HepG2 (cell line): ENCODE measurements around the gene SEMA7A. TPM values are rescaled to one million over a fixed set of nuclear protein-coding genes. Genes with fewer than 3 reads are reported as not detected.

ENCODE experiments used
- BATF2 ChIP-seq: sonication (generic); formaldehyde crosslinking; IDR thresholded peaks from 2 replicates; pipeline ENCODE4 v1.8.0; 2022; ENCODE audit warnings: mild to moderate bottlenecking, missing genetic modification reagents, moderate library complexity
- ELF3 ChIP-seq: IDR thresholded peaks from 2 replicates; pipeline ENCODE4 v1.6.1; 2016; ENCODE audit warnings: missing genetic modification reagents, missing compliant biosample characterization
- KLF9 ChIP-seq: IDR thresholded peaks from 2 replicates; pipeline ENCODE4 v1.6.1; 2016; ENCODE audit warnings: low read depth
- NCOR1 ChIP-seq: fragments of 200-600 bp; sonication (generic); IDR thresholded peaks from 2 replicates; pipeline ENCODE4 v1.7.0; 2017; ENCODE audit warnings: antibody characterized with exemption, low read length, borderline replicate concordance
- NONO ChIP-seq, 2 experiments: fragments of 450-650 bp in 1 of 2; sonication (generic) in 1 of 2; formaldehyde crosslinking in 1 of 2; IDR thresholded peaks in 1 of 2; conservative IDR thresholded peaks in 1 of 2; 2 replicates each; pipeline versions ENCODE4 v1.6.1 to v1.8.0; 2017 to 2022; ENCODE audit warnings: mild to moderate bottlenecking in 1 of 2, missing genetic modification reagents in 1 of 2, moderate library complexity in 1 of 2
- NR2F1 ChIP-seq, 2 experiments: fragments of 450-650 bp in 1 of 2; formaldehyde crosslinking in 1 of 2; IDR thresholded peaks; 2 replicates each; pipeline versions ENCODE4 v1.5.0 to v1.6.1; 2016 to 2020; ENCODE audit warnings: mild to moderate bottlenecking in 1 of 2, missing compliant biosample characterization in 1 of 2, missing genetic modification reagents in 1 of 2, moderate library complexity in 1 of 2
- PCBP2 ChIP-seq: fragments of 200-400 bp; formaldehyde crosslinking; optimal IDR thresholded peaks from 2 replicates; pipeline ENCODE3; 2018; ENCODE audit warnings: low read length, low read depth; ENCODE audit not compliant: poor library complexity, severe bottlenecking
- RBFOX2 ChIP-seq: fragments of 200-400 bp; formaldehyde crosslinking; IDR thresholded peaks from 2 replicates; pipeline ENCODE4 v1.6.1; 2017; ENCODE audit warnings: low read depth, mild to moderate bottlenecking, low read length
- TARDBP ChIP-seq: sonication (generic); formaldehyde crosslinking; IDR thresholded peaks from 2 replicates; pipeline ENCODE4 v1.8.0; 2022; ENCODE audit warnings: mild to moderate bottlenecking, missing genetic modification reagents
- TBX3 ChIP-seq: fragments of 450-650 bp; IDR thresholded peaks from 2 replicates; pipeline ENCODE4 v1.6.1; 2017; ENCODE audit warnings: antibody characterized with exemption, mild to moderate bottlenecking, inconsistent platforms, borderline replicate concordance
- ZMYM2 ChIP-seq: sonication (generic); formaldehyde crosslinking; IDR thresholded peaks from 2 replicates; pipeline ENCODE4 v1.8.0; 2022; ENCODE audit warnings: mild to moderate bottlenecking, missing genetic modification reagents
- ZNF101 ChIP-seq: sonication (generic); formaldehyde crosslinking; IDR thresholded peaks from 2 replicates; pipeline ENCODE4 v1.4.0; 2020; ENCODE audit warnings: mild to moderate bottlenecking, low read depth, missing genetic modification reagents, borderline replicate concordance
- ZNF20 ChIP-seq: sonication (generic); formaldehyde crosslinking; IDR thresholded peaks from 2 replicates; pipeline ENCODE4 v1.4.0; 2020; ENCODE audit warnings: mild to moderate bottlenecking, moderate library complexity, missing genetic modification reagents
- ZNF253 ChIP-seq: sonication (generic); formaldehyde crosslinking; IDR thresholded peaks from 2 replicates; pipeline ENCODE4 v1.8.0; 2022; ENCODE audit warnings: mild to moderate bottlenecking, missing genetic modification reagents, borderline replicate concordance
- ZNF484 ChIP-seq: sonication (generic); formaldehyde crosslinking; IDR thresholded peaks from 2 replicates; pipeline ENCODE4 v1.5.1; 2020; ENCODE audit warnings: mild to moderate bottlenecking, low read depth, missing genetic modification reagents, borderline replicate concordance
- ZNF550 ChIP-seq: sonication (generic); formaldehyde crosslinking; IDR thresholded peaks from 2 replicates; pipeline ENCODE4 v1.4.0; 2020; ENCODE audit warnings: mild to moderate bottlenecking, missing genetic modification reagents, borderline replicate concordance
- ZNF7 ChIP-seq: IDR thresholded peaks from 2 replicates; pipeline ENCODE4 v1.6.1; 2016; ENCODE audit warnings: missing biosample characterization, missing genetic modification reagents
- polyA plus RNA-seq, 8 experiments: library from polyadenylated mRNA; depleted of rRNA in 3 of 8; stranded (reverse) in 7 of 8; unstranded in 1 of 8; fragments of >200 nt; fragmentation: Illumina TruSeq in 4 of 8; extraction: Trizol in 4 of 8; gene quantifications; 2 replicates each; pipeline versions ENCODE4 v1.2.1 to v1.2.3, GENCODE V29; 2011 to 2016; ENCODE audit warnings: low read depth in 4 of 8, missing spikeins in 1 of 8, mixed read lengths in 1 of 8; ENCODE audit not compliant: insufficient read depth in 1 of 8
- total RNA-seq, 5 experiments: library from RNA; depleted of rRNA; stranded (reverse); fragments of >200 nt; fragmentation: Illumina TruSeq; extraction: Trizol; gene quantifications; 2 replicates each; pipeline ENCODE4 v1.2.3, GENCODE V29; 2016; ENCODE audit warnings: low read depth in 1 of 5
- TF ChIP-seq, protein P1 (sequence below): IDR thresholded peaks from 2 replicates; pipeline ENCODE4 v1.6.1; 2016; ENCODE audit warnings: missing compliant biosample characterization, missing genetic modification reagents, borderline replicate concordance
- TF ChIP-seq, protein P2 (sequence below): sonication (generic); formaldehyde crosslinking; IDR thresholded peaks from 2 replicates; pipeline ENCODE4 v1.4.0; 2020; ENCODE audit warnings: missing genetic modification reagents
- TF ChIP-seq, protein P3 (sequence below): sonication (generic); formaldehyde crosslinking; IDR thresholded peaks from 2 replicates; pipeline ENCODE4 v1.9.0; 2021; ENCODE audit warnings: missing genetic modification reagents, borderline replicate concordance
- TF ChIP-seq, protein P4 (sequence below): sonication (generic); formaldehyde crosslinking; IDR thresholded peaks from 2 replicates; pipeline ENCODE4 v1.5.0; 2020; ENCODE audit warnings: mild to moderate bottlenecking, missing genetic modification reagents

Gene SEMA7A
- total and polyA plus RNA-seq, 2 of the 13 experiments (the other 11 are each of a cell fraction or from before 2014, with no cell fraction given): 9.0 to 15.8 TPM

DNA sequence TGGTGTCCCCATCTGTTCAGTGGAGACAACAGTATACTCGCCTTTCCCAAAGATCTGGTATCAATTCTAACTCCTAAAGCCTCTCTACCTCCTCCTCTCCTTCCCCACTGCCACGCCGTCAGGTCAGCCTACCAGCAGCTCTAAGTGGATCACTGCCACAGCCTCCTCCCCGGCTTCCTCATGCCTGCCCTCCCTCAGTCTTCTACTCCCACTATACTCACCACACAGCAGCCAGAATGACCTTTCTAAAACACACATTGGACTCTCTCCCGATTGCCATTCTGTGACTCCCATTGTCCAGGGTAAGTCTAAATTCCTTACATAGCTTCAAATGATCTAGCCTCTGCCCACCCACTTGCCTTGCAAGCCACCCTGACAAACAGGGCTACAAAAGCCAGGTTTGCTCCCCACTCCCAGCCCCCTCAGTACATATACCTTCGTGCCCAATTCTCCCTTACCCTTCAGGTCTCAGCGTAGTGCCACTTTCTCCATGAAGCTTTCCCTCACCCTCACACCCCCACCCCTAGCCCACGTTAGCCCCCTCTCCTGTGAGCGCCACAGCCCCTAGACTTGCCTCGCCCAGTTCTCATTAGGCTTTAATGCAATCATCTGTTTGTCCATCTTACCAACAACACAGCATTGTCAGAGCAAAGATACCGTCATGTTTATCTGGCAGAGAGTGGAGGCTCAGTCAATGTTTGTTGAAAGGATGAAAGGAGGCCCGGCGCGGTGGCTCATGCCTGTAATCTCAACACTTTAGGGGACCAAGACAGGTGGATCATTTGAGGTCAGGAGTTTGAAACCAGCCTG is 9.5 kb upstream of the SEMA7A start (continued):
- TF ChIP-seq, protein P1, sequence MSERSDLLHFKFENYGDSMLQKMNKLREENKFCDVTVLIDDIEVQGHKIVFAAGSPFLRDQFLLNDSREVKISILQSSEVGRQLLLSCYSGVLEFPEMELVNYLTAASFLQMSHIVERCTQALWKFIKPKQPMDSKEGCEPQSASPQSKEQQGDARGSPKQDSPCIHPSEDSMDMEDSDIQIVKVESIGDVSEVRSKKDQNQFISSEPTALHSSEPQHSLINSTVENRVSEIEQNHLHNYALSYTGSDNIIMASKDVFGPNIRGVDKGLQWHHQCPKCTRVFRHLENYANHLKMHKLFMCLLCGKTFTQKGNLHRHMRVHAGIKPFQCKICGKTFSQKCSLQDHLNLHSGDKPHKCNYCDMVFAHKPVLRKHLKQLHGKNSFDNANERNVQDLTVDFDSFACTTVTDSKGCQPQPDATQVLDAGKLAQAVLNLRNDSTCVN: peak; percentile 42; the same call in 1 of the 2 replicates
- TF ChIP-seq KLF9 (CRISPR knock-in tag) (0 out of 2 replicates have a peak, but pooled peaks have one; percentile 52), NR2F1 (CRISPR knock-in tag; IDR thresholded peaks at IDR 0.05) (peak in 1 of 2 experiments; percentile 78; a peak in 3 of 4 replicates), RBFOX2 (no peak), TBX3 (peak; percentile 93), ZNF20 (no peak), ZNF101 (no peak), ZNF550 (CRISPR knock-in tag) (no peak), NCOR1 (peak; percentile 90; the same call in 1 of the 2 replicates), NONO (IDR thresholded peaks at IDR 0.05) (no peak), NONO (CRISPR knock-in tag; conservative IDR thresholded peaks at IDR 0.05) (peak; percentile 85), ZNF484 (no peak), TARDBP (CRISPR knock-in tag) (peak; percentile 90), PCBP2 (no peak), BATF2 (CRISPR knock-in tag) (no peak; the same call in 1 of the 2 replicates), ZNF253 (CRISPR knock-in tag) (no peak), ZNF7 (CRISPR knock-in tag) (no peak), ZMYM2 (peak; percentile 89), ELF3 (CRISPR knock-in tag) (peak; percentile 63; the same call in 1 of the 2 replicates)
- TF ChIP-seq, protein P2, sequence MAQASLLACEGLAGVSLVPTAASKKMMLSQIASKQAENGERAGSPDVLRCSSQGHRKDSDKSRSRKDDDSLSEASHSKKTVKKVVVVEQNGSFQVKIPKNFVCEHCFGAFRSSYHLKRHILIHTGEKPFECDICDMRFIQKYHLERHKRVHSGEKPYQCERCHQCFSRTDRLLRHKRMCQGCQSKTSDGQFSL (CRISPR knock-in tag): no peak
- TF ChIP-seq, protein P3, sequence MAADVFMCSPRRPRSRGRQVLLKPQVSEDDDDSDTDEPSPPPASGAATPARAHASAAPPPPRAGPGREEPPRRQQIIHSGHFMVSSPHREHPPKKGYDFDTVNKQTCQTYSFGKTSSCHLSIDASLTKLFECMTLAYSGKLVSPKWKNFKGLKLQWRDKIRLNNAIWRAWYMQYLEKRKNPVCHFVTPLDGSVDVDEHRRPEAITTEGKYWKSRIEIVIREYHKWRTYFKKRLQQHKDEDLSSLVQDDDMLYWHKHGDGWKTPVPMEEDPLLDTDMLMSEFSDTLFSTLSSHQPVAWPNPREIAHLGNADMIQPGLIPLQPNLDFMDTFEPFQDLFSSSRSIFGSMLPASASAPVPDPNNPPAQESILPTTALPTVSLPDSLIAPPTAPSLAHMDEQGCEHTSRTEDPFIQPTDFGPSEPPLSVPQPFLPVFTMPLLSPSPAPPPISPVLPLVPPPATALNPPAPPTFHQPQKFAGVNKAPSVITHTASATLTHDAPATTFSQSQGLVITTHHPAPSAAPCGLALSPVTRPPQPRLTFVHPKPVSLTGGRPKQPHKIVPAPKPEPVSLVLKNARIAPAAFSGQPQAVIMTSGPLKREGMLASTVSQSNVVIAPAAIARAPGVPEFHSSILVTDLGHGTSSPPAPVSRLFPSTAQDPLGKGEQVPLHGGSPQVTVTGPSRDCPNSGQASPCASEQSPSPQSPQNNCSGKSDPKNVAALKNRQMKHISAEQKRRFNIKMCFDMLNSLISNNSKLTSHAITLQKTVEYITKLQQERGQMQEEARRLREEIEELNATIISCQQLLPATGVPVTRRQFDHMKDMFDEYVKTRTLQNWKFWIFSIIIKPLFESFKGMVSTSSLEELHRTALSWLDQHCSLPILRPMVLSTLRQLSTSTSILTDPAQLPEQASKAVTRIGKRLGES (CRISPR knock-in tag): no peak
- TF ChIP-seq, protein P4, sequence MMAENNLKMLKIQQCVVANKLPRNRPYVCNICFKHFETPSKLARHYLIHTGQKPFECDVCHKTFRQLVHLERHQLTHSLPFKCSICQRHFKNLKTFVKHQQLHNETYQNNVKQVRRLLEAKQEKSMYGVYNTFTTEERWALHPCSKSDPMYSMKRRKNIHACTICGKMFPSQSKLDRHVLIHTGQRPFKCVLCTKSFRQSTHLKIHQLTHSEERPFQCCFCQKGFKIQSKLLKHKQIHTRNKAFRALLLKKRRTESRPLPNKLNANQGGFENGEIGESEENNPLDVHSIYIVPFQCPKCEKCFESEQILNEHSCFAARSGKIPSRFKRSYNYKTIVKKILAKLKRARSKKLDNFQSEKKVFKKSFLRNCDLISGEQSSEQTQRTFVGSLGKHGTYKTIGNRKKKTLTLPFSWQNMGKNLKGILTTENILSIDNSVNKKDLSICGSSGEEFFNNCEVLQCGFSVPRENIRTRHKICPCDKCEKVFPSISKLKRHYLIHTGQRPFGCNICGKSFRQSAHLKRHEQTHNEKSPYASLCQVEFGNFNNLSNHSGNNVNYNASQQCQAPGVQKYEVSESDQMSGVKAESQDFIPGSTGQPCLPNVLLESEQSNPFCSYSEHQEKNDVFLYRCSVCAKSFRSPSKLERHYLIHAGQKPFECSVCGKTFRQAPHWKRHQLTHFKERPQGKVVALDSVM (CRISPR knock-in tag): peak; percentile 95
